Upper lobe of right lung (tissue), 1 donor: ENCODE data around the gene CYFIP1. TPM values are rescaled to one million over a fixed set of nuclear protein-coding genes. Genes with fewer than 3 reads are reported as not detected.

Source experiments
- ATAC-seq: fragments of 200-7000 bp; cut with Tn5 transposase; one replicate; pipeline ENCODE4 v1.9.1; 2020; ENCODE audit warnings: mild to moderate bottlenecking, moderate library complexity
- DNase-seq: peaks from one replicate; pipeline ENCODE4 v3.0.0-alpha.2; 2020
- H3K27ac ChIP-seq: fragments of 200-600 bp; one replicate; pipeline ENCODE4 v1.8.0; 2022
- H3K27me3 ChIP-seq: fragments of 200-600 bp; one replicate; pipeline ENCODE4 v1.8.0; 2022; ENCODE audit warnings: mild to moderate bottlenecking
- H3K36me3 ChIP-seq: fragments of 200-600 bp; one replicate; pipeline ENCODE4 v1.8.0; 2022
- H3K4me1 ChIP-seq: fragments of 200-600 bp; one replicate; pipeline ENCODE4 v1.8.0; 2022
- H3K4me3 ChIP-seq: fragments of 200-600 bp; one replicate; pipeline ENCODE4 v1.8.0; 2022; ENCODE audit warnings: mild to moderate bottlenecking
- H3K9me3 ChIP-seq: fragments of 200-600 bp; one replicate; pipeline ENCODE4 v1.8.0; 2022
- intact Hi-C: fragments of 100-400 bp; cut with DNase I; formaldehyde crosslinking; loops from one replicate; pipeline ENCODE4 v1.11.0; 2022
- total RNA-seq: library from RNA; stranded (reverse); fragmentation: NEBNext Ultra II Directional; extraction: Animal tissue kit (Norgen Biotek cat#: 25700); gene quantifications from one replicate; pipeline ENCODE4 v1.2.1, GENCODE V29; 2021
- TF ChIP-seq, protein P1 (sequence below): fragments of 200-600 bp; IDR thresholded peaks from one replicate; pipeline ENCODE4 v1.8.0; 2022; ENCODE audit warnings: antibody characterized with exemption
- donor health status: DM: no; HTN: yes; CAD: no; lungs with severe emphysema.

The CYFIP1 gene
- total RNA-seq, 1 donor from 2014 or later: 139 TPM

DNA sequence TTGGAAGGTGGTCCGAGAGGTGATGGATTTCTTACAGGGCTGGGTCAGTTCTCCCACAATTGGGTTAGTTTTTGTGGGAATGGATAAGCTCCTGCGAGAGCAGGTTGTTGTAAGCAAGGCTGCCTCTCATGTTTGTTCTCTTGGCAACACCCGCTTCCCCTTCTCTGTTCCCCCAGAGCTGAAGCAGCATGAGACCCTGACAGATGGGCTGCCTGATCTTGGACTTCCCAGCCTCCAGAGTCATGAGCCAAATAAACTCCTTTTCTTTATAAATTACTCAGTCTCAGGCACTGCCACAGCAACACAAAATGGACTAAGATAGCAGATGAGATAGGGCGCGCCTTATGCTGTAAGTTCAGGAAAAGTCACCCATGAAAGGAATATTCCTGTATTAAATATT, 103.1 kb downstream of the CYFIP1 start:
- Histone ChIP-seq H3K27me3 (no peaks in the 10 kb centered on the region), H3K9me3 (no peaks in the 10 kb centered on the region), H3K27ac (no peak overlapping the region), H3K4me3 (no peak overlapping the region), H3K4me1 (no peaks in the 10 kb centered on the region), H3K36me3 (peaks cover 98% of the 10 kb centered on the region)
- ATAC-seq: no peak
- TF ChIP-seq, protein P1, sequence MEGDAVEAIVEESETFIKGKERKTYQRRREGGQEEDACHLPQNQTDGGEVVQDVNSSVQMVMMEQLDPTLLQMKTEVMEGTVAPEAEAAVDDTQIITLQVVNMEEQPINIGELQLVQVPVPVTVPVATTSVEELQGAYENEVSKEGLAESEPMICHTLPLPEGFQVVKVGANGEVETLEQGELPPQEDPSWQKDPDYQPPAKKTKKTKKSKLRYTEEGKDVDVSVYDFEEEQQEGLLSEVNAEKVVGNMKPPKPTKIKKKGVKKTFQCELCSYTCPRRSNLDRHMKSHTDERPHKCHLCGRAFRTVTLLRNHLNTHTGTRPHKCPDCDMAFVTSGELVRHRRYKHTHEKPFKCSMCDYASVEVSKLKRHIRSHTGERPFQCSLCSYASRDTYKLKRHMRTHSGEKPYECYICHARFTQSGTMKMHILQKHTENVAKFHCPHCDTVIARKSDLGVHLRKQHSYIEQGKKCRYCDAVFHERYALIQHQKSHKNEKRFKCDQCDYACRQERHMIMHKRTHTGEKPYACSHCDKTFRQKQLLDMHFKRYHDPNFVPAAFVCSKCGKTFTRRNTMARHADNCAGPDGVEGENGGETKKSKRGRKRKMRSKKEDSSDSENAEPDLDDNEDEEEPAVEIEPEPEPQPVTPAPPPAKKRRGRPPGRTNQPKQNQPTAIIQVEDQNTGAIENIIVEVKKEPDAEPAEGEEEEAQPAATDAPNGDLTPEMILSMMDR: no peak
- DNase-seq: no peak
- intact Hi-C loops: no loop called here

DNA sequence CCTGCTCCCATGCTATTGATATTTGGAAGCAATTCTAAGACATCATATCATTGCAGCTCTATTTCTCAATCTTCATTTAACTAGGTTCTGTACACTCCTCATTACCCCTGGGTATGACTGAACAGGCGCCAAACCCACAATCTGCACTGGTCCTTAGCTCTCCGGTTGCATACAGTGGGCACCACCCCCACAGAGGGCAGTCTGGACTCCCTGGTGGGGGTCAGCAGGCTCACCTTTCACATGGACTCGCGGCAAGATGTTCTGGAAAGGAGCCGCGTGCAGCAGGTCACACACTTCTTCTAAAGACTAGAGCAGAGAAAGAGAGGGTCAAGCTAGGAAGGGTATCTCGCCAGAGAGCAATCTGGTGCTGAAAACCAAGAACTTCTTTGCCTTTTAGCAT, 105.2 kb downstream of the CYFIP1 start:
- TF ChIP-seq, protein P1: no peak
- ATAC-seq (no peak), DNase-seq (no peak)
- Histone ChIP-seq H3K27me3 (no peaks in the 10 kb centered on the region), H3K27ac (no peak overlapping the region), H3K4me3 (no peak overlapping the region), H3K9me3 (no peaks in the 10 kb centered on the region), H3K4me1 (no peaks in the 10 kb centered on the region), H3K36me3 (peaks cover 98% of the 10 kb centered on the region)
- intact Hi-C loops: no loop called here

DNA sequence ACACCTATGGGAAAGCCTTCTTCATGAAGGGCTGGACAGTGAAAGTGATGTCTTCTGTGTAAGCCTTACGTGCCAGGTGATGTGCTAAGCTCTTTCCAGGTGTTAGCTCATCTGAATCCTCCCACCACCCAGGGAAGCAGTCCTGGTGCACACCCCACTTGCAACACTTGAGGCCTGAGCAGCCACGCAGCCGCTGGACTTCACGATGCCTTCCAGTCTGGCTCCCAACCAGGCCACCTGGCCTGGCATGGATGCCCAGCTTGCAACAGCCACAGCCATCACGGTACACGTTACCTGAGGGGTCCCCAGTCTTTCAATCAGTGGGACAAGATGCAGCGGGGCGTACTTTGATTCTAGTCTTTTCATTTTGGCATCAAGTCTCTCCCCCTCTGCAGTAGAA, 105.9 kb downstream of the CYFIP1 start:
- no peaks in the 10 kb centered on the region for H3K4me1 ChIP-seq
- TF ChIP-seq, protein P1: no peak
- DNase-seq (no peak), ATAC-seq (no peak)
- H3K27me3 ChIP-seq: no peaks in the 10 kb centered on the region
- intact Hi-C loops: no loop called here
- no peaks in the 10 kb centered on the region for H3K9me3 ChIP-seq
- peaks cover 98% of the 10 kb centered on the region for H3K36me3 ChIP-seq
- H3K4me3 ChIP-seq: no peak overlapping the region
- H3K27ac ChIP-seq: no peak overlapping the region

DNA sequence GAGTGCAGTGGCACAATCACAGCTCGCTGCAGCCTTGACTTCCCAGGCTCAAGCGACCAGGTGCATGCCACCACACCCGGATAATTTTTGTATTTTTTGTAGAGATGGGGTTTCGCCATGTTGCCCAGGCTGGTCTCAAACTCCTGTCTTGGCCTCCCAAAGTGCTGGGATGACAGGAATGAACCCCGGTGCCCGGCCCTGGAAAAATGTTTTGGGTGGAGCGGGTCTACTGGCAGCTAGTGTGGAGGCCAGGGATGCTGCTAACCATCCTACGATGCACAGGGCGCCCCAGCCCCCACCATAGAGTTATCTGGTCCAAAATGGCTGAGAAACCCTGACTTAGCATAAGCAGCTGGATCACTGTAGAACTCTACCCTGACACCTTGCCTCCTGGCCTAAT, 106.3 kb downstream of the CYFIP1 start:
- H3K27me3 ChIP-seq: no peaks in the 10 kb centered on the region
- intact Hi-C loops: no loop called here
- no peaks in the 10 kb centered on the region for H3K9me3 ChIP-seq
- no peak overlapping the region for H3K4me3 ChIP-seq
- H3K36me3 ChIP-seq: peaks cover 98% of the 10 kb centered on the region
- no peak overlapping the region for H3K27ac ChIP-seq
- no peak for DNase-seq
- H3K4me1 ChIP-seq: no peaks in the 10 kb centered on the region
- TF ChIP-seq, protein P1: no peak
- ATAC-seq: no peak

DNA sequence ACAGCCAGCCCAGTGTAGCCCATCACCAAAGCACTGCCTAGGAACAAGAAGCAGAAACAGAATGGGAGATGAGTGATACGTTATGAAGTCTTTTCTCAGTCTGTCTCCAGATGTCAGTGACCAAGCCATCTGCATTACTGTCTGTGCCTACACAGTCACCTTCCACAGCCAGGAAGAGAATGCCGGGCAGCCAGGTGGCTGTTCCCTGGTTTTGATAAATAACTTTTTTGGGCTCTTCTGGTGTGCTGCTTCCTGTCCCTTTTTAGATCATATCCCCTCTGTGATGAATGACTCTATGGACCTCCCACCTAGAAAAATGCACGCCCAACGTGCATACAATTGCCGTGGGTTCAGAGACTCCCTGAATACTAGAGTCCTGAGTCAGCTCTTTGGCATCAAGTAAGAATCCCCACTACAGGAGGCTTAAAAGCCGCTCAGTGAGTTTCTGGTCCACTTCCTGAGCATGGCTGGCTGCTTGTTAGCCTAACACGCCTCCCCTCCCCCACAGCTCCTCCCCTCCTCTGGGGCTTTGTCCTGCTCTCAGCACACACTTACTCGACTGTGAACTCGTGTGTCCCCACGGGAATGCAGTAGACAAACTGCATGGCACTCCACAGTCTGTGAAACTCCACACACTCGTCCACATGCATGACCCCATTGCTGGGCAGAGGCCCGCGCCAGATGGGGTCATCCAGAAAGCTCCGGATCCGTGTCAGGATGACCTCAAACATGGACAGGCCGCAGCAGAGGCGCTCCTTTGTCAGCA, 107.0 kb downstream of the CYFIP1 start:
- H3K27me3 ChIP-seq: no peaks in the 10 kb centered on the region
- DNase-seq: no peak
- no peak overlapping the region for H3K27ac ChIP-seq
- TF ChIP-seq, protein P1: no peak
- intact Hi-C loops: no loop called here
- no peaks in the 10 kb centered on the region for H3K4me1 ChIP-seq
- peaks cover 98% of the 10 kb centered on the region for H3K36me3 ChIP-seq
- no peak overlapping the region for H3K4me3 ChIP-seq
- no peaks in the 10 kb centered on the region for H3K9me3 ChIP-seq
- peak; percentile 11 for ATAC-seq
